HG03571 (cell line): ENCODE measurements around the gene JUNB.

ENCODE experiments used
- ATAC-seq: cut with Tn5 transposase; IDR thresholded peaks from one replicate; pipeline ENCODE4 v1.9.1; 2021; ENCODE audit not compliant: unreplicated experiment

The JUNB gene

DNA sequence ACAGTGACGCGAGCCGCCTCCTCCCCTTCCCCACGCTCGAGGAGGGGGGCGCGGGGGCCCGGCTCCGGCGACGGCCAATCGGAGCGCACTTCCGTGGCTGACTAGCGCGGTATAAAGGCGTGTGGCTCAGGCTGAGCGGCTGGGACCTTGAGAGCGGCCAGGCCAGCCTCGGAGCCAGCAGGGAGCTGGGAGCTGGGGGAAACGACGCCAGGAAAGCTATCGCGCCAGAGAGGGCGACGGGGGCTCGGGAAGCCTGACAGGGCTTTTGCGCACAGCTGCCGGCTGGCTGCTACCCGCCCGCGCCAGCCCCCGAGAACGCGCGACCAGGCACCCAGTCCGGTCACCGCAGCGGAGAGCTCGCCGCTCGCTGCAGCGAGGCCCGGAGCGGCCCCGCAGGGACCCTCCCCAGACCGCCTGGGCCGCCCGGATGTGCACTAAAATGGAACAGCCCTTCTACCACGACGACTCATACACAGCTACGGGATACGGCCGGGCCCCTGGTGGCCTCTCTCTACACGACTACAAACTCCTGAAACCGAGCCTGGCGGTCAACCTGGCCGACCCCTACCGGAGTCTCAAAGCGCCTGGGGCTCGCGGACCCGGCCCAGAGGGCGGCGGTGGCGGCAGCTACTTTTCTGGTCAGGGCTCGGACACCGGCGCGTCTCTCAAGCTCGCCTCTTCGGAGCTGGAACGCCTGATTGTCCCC lies at the start of gene JUNB:
JUNB (plus strand) TSS at position 142 of the 706 bp plus-strand sequence; CDS start at position 428, 286 bp downstream.
- no peak for ATAC-seq

GRCh38 chr19:12745166-12745897 lies 46.0 kb upstream of the JUNB start:
- ATAC-seq = no peak

DNA sequence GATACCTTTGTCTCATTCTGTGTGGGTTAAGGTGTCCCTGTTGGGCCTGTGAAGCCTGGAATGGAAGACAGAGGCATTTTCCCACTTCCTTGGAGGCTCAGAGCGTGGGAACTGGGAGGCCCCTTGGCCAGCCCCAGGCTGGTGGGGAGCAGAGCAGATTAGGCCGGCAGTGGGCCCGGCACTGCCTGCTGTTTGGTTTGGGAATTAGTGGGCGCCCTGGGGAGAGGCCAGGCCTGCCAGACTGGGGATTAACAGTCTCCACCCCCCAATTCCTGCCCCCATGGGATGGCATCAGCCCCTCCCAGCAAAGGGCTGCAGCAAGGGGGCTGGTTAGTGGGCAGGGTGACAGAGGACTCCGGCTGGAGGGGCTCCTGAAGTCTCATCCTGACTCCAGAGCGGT lies 42.8 kb upstream of the JUNB start:
- ATAC-seq = no peak

DNA sequence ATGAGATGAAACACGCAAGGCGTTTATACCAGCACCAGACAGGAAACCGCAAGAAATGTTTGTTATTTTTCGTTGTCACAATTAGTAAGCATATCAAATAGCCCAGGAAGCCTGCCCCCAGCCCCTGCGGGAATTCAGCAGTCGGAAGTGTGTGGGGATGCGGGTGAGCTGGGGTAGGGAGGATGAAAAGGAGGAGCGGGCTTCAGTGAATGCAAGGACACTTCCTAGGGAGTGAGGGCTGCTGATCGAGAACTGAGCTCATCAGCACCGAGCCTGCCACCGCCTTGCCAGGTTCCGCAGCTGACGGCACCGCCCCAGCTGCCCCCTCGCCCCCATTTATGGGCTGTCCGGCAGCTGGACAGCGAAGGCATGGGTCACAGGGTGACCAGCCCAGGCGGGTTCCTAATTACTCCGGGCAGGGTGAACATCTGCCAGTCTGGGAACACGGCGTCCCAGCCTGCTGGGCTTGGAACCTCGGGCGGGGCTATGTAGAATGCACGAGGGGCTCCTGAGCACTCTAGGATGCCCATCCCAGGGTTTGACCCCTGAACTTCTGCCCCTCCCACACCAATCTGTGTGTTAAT lies 41.3 kb upstream of the JUNB start:
- no peak for ATAC-seq

DNA sequence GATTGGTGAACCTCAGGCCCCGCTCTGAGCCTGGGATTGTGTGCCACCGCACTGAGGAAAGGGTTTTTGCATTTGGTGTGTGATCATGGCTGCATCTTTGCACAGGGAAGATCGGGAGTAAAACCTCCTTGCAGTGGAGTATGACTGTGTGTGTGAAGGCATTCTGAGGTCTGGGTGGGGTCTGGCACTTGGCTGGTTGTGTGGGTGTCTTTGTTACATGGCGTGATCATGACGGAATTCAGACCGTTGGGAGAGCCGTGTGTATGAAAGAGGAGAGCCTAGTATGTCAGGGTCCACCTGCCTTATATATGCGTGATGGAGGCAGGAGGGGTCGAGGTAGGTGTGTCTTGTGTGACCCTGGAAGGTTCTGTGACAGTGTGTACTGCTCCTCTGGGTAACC lies 40.4 kb upstream of the JUNB start:
- no peak for ATAC-seq

DNA sequence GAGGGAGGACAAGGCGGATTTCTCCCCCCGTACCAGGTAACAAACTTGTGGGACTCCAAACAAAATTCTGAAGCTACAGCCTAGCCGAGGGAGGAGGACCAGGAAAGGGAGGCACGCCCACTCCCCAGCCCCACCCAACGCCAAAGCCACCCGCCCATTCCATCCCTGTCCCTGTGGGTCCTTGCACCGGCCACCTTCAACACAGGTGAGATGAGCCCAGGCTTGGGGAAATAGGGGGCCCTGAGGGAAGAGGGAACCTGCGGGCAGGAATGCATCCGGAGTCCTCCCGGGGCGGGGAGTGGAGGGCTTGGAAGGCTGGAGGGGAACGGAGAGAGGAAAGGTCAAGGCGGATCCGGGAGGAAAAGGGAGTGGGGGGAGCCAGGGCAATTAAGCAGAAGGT lies 39.7 kb upstream of the JUNB start, which contains the start of gene BEST2:
BEST2 (plus strand) TSS at position 157 of the 400 bp plus-strand sequence. CDS start 802 bp downstream, outside the sequence.
- no peak for ATAC-seq

DNA sequence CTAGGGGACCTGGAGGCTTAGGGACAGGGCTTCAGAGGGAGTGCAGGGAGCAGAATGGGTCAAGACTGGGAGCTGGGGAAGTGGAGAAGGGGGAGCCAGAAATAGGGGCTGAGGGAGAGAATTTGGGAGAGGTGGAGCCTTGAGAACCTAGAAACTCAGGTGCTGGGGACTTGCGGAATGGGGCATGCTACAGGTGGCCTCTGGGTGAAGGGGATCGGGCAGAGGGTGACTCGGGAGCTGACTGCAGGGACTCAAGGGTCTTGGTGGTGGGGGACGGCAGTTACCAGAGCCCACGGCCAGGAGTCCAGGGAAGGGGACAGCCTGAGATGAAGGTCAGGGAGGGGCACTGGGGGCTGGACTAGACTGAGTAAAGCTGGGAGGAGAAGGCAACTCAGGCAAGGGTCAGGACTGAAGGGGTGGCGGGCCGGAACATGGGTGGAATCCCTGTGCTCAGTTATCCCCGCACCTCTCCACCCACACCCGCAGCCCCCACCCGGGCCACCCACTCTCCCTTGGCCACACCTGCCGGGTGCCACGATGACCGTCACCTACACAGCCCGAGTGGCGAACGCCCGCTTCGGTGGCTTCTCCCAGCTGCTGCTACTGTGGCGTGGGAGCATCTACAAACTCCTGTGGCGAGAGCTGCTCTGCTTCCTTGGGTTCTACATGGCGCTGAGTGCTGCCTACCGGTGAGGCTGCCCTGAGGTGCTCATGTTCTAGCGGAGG lies 39.1 kb upstream of the JUNB start:
- ATAC-seq = no peak

GRCh38 chr19:12754465-12755196 lies 36.7 kb upstream of the JUNB start:
- no peak for ATAC-seq

DNA sequence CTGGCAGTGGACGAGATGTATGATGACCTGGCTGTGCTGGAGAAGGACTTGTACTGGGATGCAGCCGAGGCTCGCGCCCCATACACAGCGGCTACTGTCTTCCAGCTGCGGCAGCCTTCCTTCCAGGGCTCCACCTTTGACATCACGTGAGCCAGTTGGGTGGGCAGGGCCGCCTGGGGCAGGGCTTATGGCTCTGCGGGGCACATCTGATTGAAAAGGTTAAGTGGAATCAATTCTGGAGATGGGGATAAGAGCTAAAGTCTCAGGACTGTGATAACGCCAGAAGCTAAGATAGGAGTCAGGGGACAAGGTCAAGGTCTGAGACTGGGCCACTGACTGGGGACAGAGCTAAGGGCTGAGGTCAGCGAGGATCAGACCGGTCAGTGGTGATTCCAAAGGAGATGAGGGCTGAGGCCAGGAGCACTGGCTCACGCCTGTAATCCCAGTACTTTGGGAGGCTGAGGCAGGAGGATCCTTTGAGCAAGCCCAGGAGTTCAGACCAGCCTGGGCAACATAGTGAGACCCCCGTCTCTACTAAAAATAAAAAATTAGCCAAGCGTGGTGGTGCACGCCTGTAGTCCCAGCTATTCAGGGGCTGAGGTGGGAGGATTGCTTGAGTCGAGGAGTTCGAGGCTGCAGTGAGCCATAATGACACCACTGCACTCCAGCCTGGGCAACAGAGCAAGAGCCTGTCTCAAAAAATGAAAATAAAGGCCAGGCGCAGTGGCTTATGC lies 35.0 kb upstream of the JUNB start:
- no peak for ATAC-seq

- ATAC-seq = no peak
These were observed 33.6 kb upstream of the JUNB start for GRCh38 chr19:12757544-12758274.

GRCh38 chr19:12759686-12760085 lies 31.6 kb upstream of the JUNB start:
- ATAC-seq = no peak

GRCh38 chr19:12763100-12763499 lies 28.2 kb upstream of the JUNB start:
- no peak for ATAC-seq

DNA sequence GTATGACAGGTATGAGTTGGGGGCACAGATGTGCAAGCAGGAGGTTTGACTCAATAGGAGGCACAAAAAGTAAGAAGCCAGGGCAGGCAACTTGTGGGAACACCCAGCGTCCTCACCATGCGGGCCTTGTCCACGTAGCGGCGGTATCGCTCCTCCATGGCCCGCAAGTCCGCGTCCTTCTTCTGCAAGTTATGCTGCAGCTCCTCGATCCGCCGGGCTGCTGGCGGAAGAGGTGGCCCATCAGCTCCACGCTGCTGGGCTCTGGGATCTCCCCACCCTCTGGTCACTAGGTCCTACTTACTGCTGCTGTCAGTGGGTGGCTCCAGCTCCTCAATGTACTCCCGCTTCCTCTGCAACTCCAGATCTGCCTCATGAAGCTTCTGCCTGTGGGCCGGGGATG lies 26.6 kb upstream of the JUNB start:
- no peak for ATAC-seq

GRCh38 chr19:12766051-12766521 lies 25.2 kb upstream of the JUNB start:
- ATAC-seq = no peak

GRCh38 chr19:12767150-12767549 lies 24.1 kb upstream of the JUNB start:
- no peak for ATAC-seq

DNA sequence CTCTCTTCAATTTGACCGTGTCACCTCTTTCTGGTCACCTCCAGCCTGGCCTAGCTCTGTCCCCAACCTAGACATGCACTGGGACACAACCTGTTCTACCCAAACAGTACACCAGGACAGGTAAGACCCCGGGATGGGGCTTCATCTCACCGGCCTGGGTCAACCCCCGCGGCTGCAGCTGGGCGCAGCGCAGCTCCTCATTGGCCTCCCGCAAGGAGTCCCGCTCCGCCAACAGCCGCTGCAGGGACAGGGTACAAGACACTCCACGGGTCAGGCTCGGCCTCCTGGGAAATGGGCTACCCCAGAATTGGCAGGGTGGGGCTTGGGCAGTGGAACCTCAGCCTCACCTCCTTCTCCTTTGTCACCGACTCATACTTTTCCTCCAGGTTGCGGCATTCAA lies 23.6 kb upstream of the JUNB start:
- ATAC-seq = no peak

- no peak for ATAC-seq
These were observed 21.6 kb upstream of the JUNB start for GRCh38 chr19:12769689-12770088.

DNA sequence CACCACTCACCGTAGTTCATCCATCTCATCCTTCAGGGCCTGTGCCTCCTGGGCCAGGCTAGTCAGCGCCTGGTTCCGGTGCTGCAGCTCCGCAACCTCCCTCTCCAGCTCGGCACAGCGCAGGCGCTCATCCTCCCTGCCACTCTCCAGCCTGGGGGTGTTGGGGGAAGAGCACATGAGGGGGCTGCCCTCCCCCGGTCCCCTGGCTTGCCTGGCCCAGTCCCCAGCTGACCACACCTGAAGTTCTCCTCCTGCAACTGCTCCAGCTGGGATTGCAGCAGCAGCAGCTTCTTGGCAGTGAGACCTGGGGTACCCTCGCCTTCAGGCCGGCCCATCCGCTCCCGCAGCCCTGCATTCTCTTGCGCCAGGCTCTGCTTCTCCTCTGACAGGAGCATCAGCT lies 20.4 kb upstream of the JUNB start:
- no peak for ATAC-seq

GRCh38 chr19:12772323-12772722 lies 19.0 kb upstream of the JUNB start:
- ATAC-seq = no peak
